Esophagus squamous epithelium (tissue), 4 donors: ENCODE measurements around the gene OSTF1.

Source experiments
- CTCF ChIP-seq, 6 experiments: fragments of 450-650 bp in 4 of 6; fragments of 200-600 bp in 2 of 6; sonication (generic) in 2 of 6; IDR thresholded peaks; one replicate each; pipeline ENCODE4 v1.5.1; 2016 to 2019; ENCODE audit warnings: antibody characterized with exemption in 6 of 6, mild to moderate bottlenecking in 4 of 6, moderate library complexity in 4 of 6
- POLR2A ChIP-seq, 4 donors: fragments of 450-650 bp; IDR thresholded peaks; one replicate each; pipeline ENCODE4 v1.6.1; 2017; ENCODE audit warnings: antibody characterized with exemption in 4 of 4, mild to moderate bottlenecking in 4 of 4, moderate library complexity in 3 of 4

GRCh38 chr9:75183306-75183705 is 95.0 kb downstream of the OSTF1 start:
- TF ChIP-seq CTCF (IDR thresholded peaks at IDR 0.05) (no peak), POLR2A (IDR thresholded peaks at IDR 0.05) (no peak)
